Fibroblast of villous mesenchyme (primary cell): Measurements from ENCODE around the gene CRKL. TPM values are rescaled to one million over a fixed set of nuclear protein-coding genes. Genes with fewer than 3 reads are reported as not detected.

ENCODE experiments used
- DNase-seq: peaks from one replicate; pipeline ENCODE4 v3.0.0-alpha.2; 2010; ENCODE audit warnings: low read depth
- H3K4me3 ChIP-seq: 2 replicates; pipeline ENCODE4 v1.5.1; 2011; ENCODE audit warnings: low read depth, mild to moderate bottlenecking, low read length
- CTCF ChIP-seq: IDR thresholded peaks from 2 replicates; pipeline ENCODE4 v1.5.1; 2012; ENCODE audit warnings: low read depth, mild to moderate bottlenecking, low read length; ENCODE audit not compliant: insufficient read depth
- total RNA-seq: library from RNA; depleted of rRNA; stranded (reverse); fragments of >200 nt; gene quantifications from 2 replicates; pipeline ENCODE4 v1.2.3, GENCODE V29; 2012

The CRKL gene
- total RNA-seq, 1 donor, result 57.4 TPM

GRCh38 chr22:20943104-20943933, 26.1 kb downstream of the CRKL start:
- TF ChIP-seq CTCF, result no peak
- DNase-seq, result no peak
- H3K4me3 ChIP-seq, result no peak overlapping the region

GRCh38 chr22:20944042-20944441, 26.8 kb downstream of the CRKL start:
- no peak for TF ChIP-seq CTCF
- no peak for DNase-seq
- no peak overlapping the region for H3K4me3 ChIP-seq

GRCh38 chr22:20945578-20945934, 28.3 kb downstream of the CRKL start:
- no peak for DNase-seq
- no peak for TF ChIP-seq CTCF

GRCh38 chr22:20946080-20946986, 29.1 kb downstream of the CRKL start:
- no peak overlapping the region for H3K4me3 ChIP-seq
- no peak for DNase-seq

More at GRCh38 chr22:20945578-20945934, 28.3 kb downstream of the CRKL start:
- no peak overlapping the region for H3K4me3 ChIP-seq

GRCh38 chr22:20946991-20947390, 29.8 kb downstream of the CRKL start:
- H3K4me3 ChIP-seq, result no peak overlapping the region
- no peak for DNase-seq
- TF ChIP-seq CTCF, result no peak

More at GRCh38 chr22:20946080-20946986, 29.1 kb downstream of the CRKL start:
- TF ChIP-seq CTCF, result no peak

GRCh38 chr22:20948450-20948849, 31.2 kb downstream of the CRKL start:
- no peak overlapping the region for H3K4me3 ChIP-seq
- DNase-seq, result no peak
- no peak for TF ChIP-seq CTCF
